ENCODE measurements around the gene RAB11FIP4.

RAB11FIP4 gene

GRCh38 chr17:31573861-31574260 lies 182.4 kb downstream of the RAB11FIP4 start:
- no peak for DNase-seq

DNA sequence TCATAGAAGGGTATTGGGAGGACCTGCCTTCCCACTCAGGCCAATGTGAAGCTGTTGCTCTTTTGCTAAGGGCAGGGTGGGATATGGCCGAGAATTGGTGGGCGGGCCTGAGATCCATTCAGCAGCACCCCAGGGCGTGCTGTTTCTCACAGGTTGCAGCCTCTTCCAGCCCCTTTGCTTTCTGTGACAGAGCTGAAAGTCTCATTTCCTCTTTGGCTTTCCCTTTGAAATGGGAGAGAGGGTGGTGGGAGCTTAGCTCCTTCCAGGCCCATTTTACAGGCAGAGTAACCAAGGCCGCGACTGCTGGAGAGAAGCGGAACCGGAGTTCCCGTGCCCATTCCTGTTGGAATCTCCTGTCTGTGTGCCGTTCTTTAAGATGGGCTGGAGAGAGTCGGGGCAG lies 183.0 kb downstream of the RAB11FIP4 start:
- no peak for DNase-seq

DNA sequence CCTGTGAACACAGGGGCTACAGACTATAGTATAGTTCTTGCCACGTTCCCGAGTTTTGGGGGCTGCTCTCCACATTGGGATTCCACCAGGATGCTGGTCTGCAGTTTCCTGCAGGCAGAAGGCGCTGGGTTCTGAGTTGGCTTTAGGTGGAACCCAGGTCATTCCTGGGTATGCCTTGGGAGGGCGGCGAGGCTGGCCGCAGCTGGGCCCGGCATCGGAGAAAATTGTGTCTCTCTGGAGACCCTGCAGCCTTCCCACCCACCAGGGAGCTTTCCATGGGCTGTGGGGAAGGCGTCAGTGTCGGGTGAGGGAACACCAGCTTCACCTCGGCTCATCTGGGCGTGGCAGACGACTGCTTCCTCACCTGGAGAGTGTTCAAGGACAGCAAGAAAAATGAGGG lies 183.6 kb downstream of the RAB11FIP4 start:
- DNase-seq: no peak

DNA sequence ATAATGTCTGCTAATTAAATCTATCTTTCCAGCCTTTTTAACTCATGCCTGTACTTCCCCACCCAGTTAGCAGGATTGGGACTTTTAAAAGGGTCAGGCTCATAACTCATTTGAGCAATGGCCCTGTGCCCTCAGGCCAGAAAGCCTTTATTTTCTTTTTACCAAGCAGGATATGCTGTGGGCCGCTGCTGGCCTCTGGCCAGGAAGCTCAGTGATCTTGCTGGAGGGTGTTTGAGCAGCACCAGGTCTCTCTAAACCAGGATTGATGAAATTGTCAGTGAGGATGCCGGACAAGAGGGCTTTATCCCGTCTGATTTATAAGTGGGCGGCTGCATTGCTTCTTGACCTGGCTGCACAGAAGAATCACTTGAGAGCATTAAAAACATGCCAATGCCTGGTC lies 187.8 kb downstream of the RAB11FIP4 start:
- no peak for DNase-seq

DNA sequence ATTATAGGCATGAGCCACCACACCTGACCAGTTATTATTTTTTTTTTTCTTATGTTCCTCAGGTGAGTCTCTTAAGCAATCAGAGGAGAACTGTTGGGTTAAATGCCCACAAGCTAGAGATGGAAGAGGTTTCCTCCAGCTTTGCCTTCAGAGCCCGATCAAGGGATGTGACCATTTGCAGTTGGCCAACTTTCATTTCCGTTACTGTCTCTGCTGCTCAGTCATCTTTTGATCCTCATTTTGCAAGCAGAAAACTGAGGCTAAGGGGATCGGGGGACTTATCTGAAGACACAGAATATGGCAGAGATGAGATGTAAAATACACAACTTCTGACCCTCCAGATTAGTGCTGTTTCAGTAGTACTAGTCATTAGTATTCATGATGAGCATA lies 188.8 kb downstream of the RAB11FIP4 start:
- no peak for DNase-seq

DNA sequence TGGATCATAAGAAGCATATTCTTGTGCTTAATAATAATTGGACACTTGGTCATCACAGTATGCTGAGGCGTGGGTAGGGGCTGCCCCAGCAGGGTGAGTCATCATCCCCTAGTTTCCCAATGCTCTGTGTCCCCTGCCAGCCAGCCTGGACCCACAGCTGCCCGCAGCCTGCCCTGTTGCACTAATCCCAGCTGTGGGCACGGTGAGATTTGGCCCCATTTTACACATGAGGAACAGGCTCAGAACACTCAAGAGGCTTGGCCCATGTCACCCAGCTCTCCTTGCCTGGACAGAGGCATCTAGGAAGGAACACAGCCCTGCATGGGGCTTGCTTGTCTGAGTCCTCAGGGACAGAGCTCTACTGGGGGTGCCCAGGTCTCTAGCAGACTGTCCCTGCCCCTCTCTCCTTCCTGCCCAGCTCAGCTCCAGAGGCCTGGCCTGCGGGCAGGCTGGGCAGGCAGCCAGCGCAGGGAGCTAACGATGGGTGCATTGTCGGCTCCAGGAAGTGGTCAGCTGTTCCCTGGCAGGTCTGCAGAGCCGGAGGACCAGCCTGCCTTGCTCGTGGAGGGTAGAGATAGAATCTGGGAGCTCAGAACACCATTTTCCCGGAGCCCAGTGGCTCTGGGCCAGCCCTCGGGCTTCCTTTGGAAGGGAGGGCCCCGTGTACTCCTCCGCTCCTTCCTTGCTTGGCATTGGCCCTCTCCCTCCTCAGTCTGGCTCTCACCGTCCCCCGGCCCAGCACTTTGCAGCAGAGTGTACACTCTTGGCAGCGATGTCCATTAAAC lies 189.4 kb downstream of the RAB11FIP4 start:
- DNase-seq: no peak

- no peak for DNase-seq
These were observed 190.0 kb downstream of the RAB11FIP4 start for GRCh38 chr17:31581491-31581890.

- no peak for DNase-seq
These were observed 190.9 kb downstream of the RAB11FIP4 start for GRCh38 chr17:31582151-31582907.

GRCh38 chr17:31583772-31584356 lies 192.4 kb downstream of the RAB11FIP4 start:
- DNase-seq: no peak

- DNase-seq: no peak
These were observed 193.2 kb downstream of the RAB11FIP4 start for GRCh38 chr17:31584438-31585279.

DNA sequence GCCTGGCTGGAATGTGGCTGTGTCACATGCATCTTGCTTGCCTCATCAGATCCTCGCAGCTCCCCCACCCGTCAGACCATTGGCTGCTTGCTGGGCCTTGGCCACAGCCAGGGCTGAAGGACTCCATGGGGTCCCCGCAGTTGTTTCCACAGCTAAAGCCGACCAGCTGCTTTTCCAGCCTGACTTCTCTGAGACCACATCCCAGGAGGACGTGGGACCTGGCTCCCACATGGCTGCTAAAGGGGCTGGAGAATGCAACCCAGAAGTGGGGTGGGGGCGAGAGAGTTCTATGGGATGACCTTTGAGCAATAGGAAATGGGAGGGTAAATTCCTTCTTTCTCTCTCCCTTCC lies 193.8 kb downstream of the RAB11FIP4 start:
- DNase-seq: no peak

- DNase-seq: no peak
These were observed 195.5 kb downstream of the RAB11FIP4 start for GRCh38 chr17:31586946-31587345.

- no peak for DNase-seq
These were observed 196.0 kb downstream of the RAB11FIP4 start for GRCh38 chr17:31587462-31587861.

Data from cortex of kidney (tissue), 1 donor.